Measurements from ENCODE around the gene ROR1.

ROR1 gene

GRCh38 chr1:64051796-64052195 is 278.0 kb downstream of the ROR1 start:
- DNase-seq (ENCODE audit: low read depth in 2 of 2) = no peak

GRCh38 chr1:64052777-64053176 is 279.0 kb downstream of the ROR1 start:
- no peak for DNase-seq (ENCODE audit: low read depth in 2 of 2)

GRCh38 chr1:64055310-64055709 is 281.5 kb downstream of the ROR1 start:
- no peak for DNase-seq (ENCODE audit: low read depth in 2 of 2)

DNA sequence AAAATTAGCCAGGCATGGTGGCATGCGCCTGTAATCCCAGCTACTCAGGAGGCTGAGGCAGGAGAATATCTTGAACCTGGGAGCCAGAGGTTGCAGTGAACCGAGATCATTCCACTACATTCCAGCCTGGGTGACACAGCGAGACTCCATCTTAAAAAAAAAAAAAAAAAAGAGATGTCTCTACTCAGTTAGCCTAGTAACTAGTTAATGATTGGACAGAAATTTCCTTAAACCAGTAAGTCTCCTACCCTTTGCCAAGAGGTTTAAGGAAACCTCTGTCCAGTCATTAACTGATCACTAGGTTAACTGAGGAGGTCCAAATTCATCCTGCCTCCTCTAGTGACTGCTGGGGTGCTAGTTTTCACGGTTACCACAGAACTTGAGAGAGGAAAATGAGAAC is 285.7 kb downstream of the ROR1 start:
- no peak for DNase-seq (ENCODE audit: low read depth in 2 of 2)

DNA sequence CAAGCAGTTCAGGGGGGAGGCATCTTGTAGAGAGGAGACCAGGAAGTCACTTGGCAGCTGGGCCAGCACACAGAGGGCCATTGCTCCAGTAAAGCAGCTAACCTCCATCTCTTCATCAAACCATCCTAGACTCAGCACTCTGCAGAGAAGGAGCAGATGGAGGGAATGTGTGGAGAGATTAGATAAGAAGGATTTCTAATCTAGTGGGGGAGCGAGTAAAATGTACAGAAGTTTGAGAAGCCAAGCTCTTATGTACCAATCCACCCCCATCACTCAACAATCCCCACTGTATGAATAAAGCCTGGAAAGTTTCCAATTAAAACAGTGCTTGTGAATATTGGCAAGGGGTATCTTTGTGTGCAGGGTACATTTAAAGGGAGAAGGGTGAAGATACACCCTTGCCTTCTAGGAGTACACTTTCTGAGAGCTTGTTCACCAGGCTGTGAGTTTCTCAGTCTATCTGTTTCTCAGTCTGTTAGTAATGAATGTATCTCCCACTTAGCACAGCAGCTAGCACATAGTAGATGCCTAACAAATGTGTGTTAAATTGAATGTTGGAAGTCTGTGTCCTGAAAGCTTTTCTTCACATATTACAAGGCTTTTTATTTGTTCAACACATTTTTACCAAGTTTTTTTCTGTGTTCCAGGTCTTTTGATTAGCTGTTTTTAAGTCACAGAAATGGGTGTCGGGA is 286.9 kb downstream of the ROR1 start:
- no peak for DNase-seq (ENCODE audit: low read depth in 2 of 2)

DNA sequence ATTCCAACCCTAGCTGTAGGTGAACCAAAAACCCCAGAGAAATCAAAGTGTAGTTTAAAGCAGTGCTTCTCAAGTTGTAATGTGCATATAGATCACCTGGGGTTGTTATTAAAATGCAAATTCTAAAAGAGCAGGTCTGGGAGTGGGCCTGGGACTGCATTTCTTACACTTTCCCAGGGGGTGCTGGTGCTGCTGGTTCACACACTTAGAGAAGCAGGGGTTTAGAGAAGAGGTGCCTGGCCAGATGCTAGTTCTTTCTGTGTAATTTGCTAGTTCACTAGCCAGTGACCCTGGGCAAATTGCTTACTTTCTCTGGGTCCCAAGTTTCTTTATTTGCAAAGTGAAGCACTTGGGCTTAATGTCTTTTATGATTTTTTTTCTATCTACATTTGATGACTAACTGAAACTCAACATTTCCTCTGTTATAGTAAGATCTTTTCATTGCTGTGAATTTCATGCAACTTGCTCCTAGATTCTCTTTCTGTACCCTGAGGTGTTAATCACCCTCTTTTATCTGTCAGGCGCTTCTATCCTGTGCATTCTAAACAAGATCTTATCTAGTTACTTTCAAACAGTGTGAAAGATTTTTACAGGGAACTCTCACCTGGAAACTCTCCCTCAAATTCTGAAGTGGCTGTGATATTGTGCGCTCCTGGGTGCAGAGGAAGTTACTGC is 287.8 kb downstream of the ROR1 start:
- DNase-seq (ENCODE audit: low read depth in 2 of 2) = no peak

GRCh38 chr1:64062529-64062928 is 288.7 kb downstream of the ROR1 start:
- DNase-seq (ENCODE audit: low read depth in 2 of 2) = no peak

DNA sequence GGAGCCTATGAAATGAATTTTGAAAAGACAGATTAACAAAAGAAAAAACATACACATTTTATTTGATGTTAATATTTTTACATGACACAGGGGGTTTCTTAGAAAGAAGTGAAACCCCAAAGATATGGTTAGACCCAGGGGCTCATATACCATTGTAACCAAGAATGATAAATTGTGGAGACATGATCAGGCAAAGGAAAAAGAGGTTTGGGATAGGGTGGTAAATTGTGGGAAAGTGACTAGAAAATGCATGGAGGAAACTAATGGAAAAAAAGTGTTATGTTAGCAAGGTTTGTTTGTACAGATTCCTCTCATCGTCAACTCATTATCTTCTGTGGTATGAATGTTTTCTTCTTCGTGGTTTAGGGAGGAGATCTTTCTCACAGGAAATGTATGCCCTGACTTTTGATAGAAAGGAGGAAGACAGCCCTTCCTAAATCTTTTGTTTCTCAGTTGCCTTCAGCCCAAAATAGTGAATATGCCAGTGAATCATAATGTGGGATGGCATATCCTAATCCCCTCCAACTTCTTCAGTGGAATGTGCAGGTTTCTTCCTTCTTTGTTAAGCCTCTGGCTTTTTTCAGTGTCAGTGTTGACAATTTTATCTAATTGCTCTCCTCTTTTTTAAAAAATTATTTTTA is 289.2 kb downstream of the ROR1 start:
- DNase-seq (ENCODE audit: low read depth in 2 of 2) = no peak

DNA sequence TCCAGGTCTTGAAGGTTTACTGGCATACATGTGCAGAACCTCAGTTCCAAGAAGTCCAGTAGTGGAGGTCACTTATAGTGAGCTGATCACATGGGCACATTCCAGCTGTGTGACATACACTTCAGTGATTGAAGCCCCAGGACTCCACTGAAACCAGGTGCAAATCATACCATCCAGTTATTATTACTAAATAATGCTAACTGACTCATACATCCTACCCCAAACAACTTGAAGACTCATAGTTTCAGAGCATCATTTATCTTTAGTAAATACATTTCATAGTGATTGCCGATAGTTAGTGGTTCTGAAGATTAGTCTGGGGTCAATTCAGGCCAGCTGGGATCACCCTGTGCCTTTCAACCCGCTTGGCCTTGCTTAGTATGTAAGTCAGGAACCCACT is 291.8 kb downstream of the ROR1 start:
- no peak for DNase-seq (ENCODE audit: low read depth in 2 of 2)

DNA sequence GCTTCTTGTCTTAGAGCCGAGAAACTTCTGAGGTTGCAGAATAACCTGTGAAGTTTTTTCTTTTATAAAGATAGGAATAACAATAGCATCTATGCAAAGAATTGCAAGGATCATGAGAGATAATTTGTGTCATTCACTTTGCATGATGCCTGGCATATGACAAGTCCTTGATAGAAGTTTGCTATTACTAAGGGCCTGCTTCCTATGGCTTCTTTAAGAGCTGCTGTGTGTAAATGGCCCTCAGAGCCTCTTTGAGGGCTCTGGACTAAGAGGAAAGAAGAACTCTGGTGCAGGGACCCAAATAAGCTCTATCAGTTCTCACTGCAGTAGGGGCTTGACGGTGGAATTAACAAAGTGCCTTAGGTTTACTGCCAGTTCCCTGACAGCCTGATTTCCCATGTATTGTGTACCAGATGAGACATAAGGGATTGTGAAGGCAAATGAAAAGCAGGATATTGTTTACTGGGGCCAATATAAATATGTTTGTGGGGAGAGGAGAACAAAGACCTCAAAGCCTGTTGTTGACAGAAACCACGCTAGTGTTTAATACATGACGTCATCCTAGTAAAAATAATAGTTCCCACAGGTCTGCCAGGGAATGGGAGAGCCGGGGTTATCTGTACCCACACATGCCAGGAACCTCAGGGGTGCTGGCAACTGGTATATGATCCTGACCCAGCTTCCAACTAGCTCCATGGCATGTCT is 298.4 kb downstream of the ROR1 start:
- no peak for DNase-seq (ENCODE audit: low read depth in 2 of 2)

DNA sequence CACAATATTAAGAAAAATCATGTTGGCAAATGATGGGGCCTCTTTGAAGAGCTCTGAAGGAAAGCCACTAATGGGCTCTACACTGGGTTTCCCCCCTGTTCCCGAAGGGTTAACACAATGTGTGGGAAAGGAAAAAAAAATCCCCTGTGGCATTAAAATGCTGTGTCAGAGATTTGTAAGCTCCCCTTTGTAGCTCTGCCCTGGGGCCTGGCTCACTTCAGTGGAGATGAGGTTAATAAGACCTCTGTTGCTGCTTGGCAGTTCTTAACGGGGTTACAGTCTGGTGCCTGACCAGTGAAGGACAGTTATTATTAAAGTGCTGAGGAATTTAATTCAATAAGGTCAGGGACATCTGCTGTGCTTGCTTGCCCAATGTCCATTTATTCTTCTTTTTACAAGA is 299.9 kb downstream of the ROR1 start:
- DNase-seq (ENCODE audit: low read depth in 2 of 2) = no peak

GRCh38 chr1:64074767-64075166 is 300.9 kb downstream of the ROR1 start:
- DNase-seq (ENCODE audit: low read depth in 2 of 2) = no peak

GRCh38 chr1:64077281-64077940 is 303.6 kb downstream of the ROR1 start:
- DNase-seq (ENCODE audit: low read depth in 2 of 2) = no peak

GRCh38 chr1:64080941-64081562 is 307.2 kb downstream of the ROR1 start:
- no peak for DNase-seq (ENCODE audit: low read depth in 2 of 2)

- no peak for DNase-seq (ENCODE audit: low read depth in 2 of 2)
Observed at GRCh38 chr1:64082459-64082858, 308.6 kb downstream of the ROR1 start.

GRCh38 chr1:64084451-64084850 is 310.6 kb downstream of the ROR1 start:
- no peak for DNase-seq (ENCODE audit: low read depth in 2 of 2)

- DNase-seq (ENCODE audit: low read depth in 2 of 2) = no peak
Observed at GRCh38 chr1:64087768-64088167, 314.0 kb downstream of the ROR1 start.

- no peak for DNase-seq (ENCODE audit: low read depth in 2 of 2)
Observed at GRCh38 chr1:64090436-64090835, 316.6 kb downstream of the ROR1 start.

DNA sequence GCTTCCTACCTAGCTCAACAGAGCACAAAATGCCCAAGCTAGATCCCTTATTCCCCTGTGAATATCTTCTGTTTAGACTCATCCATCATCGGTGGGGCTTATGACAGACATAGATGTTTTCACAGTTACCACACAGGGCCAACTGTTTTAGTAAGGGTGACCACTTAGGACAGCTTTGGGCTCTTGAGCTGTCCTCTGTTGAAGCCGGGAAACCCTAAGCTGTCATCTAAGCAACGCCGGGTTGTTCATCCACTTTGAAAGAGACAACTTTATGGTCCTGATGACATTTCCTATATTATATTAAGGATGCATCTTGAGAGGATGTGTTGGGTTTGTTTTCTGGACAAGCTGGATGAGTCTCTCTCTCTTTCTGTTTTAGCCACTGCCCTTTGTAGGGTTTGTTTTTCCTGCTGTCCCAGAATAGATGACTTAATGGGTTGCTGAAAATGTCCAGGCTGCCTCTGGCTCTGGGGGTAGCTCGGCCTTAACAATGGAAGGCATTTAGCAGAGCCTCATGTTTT is 319.1 kb downstream of the ROR1 start:
- no peak for DNase-seq (ENCODE audit: low read depth in 2 of 2)

DNA sequence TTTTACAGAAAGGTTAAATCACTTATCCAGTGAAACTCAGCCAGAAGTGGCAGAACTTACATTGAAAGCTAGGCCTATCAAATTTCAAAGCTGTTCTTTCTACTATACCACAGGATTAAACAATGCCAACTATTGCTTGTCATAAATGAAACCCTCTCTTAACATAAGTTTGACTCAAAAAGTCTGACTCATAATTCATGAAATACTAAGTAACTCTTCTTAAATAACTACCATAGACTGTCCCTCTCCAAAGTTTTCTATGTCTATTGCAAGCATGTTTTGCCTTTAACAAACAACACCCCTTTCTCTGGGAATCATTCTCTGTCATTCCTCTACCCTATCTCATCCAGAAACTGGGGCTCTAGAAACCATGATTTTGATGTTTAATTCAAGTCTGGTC is 320.1 kb downstream of the ROR1 start:
- no peak for DNase-seq (ENCODE audit: low read depth in 2 of 2)

GRCh38 chr1:64095832-64096231 is 322.0 kb downstream of the ROR1 start:
- no peak for DNase-seq (ENCODE audit: low read depth in 2 of 2)

Measured in activated CD8-positive, alpha-beta memory T cell treated with anti-CD3 and anti-CD28 coated beads for 4 hours (primary cell).